HG02759 (cell line): ENCODE results near the gene SENP3.
A peak's percentile ranks its signal among the peaks of the same experiment; 100 is the strongest.

Source experiments
- ATAC-seq: cut with Tn5 transposase; IDR thresholded peaks from one replicate; pipeline ENCODE4 v1.9.1; 2021; ENCODE audit warnings: mild to moderate bottlenecking, moderate library complexity; ENCODE audit not compliant: unreplicated experiment

SENP3 gene

DNA sequence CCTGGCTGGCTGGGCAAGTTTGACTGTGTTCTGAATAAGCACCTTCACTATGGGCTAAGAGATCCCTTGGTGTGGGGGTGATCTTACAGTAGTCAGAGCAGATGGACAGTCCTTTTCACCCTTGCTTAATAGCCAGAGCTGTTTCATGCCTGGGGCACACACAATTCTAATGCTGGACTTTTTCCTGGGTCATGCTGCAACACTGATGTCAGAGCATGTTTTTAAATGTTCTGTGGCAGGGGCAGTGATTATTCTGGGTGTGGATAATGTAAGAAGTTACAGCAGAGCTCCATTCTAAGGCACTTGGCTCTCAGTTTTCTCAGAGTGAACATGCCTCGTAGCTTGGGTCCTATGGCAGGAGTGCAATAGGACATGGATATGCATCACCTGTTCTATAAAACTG is 13.8 kb downstream of the SENP3 start:
- ATAC-seq, result no peak

DNA sequence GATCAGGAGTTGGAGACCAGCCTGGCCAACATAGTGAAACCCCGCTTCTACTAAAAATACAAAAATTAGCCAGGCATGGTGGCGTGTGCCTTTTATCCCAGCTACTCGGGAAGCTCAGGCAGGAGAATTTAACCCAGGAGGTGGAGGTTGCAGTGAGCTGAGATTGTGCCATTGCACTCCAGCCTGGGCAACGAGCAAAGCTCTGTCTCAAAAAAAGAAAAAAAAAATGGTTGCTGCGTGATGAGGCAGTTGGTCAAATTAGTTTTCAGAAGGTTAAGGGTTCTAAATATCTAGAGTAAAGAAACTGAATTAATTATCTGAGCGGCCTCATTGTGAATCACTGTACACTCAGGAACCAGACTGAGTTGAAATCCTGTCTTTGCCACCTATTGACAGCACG is 14.2 kb downstream of the SENP3 start:
- no peak for ATAC-seq

DNA sequence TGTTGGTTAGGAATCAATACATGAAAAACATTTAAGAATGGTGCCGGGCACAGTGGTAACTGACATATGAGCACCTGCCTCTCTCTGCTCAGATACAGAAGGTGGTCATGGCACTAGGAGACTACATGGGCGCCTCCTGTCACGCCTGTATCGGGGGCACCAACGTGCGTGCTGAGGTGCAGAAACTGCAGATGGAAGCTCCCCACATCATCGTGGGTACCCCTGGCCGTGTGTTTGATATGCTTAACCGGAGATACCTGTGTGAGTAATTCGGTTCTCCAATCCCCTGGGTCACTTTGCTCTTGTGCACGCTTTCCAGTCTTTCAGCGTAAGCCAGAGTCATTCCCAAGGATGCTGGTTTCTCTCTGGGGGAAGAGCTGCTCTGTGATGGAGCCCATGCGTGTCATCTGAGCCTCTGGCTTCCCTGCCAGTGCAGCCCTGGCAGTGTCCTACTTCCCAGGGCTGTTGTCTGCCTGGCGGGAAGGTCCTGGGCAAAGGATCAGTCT is 14.8 kb downstream of the SENP3 start:
- no peak for ATAC-seq

DNA sequence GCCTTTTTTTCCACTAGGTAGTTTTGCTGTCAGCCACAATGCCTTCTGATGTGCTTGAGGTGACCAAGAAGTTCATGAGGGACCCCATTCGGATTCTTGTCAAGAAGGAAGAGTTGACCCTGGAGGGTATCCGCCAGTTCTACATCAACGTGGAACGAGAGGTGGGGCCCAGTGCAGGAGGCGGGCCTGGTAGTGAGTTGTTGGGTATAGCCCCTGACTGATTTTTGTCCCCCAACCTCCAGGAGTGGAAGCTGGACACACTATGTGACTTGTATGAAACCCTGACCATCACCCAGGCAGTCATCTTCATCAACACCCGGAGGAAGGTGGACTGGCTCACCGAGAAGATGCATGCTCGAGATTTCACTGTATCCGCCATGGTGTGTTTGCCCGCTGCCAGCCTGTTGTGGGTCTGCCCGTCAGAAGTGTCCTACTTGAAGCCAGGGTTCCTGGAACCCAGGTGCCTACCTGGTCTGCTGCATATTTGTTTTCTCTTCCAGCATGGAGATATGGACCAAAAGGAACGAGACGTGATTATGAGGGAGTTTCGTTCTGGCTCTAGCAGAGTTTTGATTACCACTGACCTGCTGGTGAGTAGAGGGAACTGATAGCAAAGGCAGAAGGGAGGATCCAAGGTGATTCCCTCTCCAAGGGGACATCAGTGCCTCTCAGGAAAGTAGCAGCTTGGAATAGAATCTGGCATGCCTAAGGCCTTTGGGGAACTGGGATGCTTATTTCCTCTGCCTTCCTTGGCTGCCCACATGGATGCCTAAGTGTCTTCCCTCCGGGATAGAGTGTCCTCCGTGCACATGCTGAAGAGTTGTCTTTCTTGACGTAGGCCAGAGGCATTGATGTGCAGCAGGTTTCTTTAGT is 15.8 kb downstream of the SENP3 start:
- ATAC-seq, result no peak

- ATAC-seq, result peak; percentile 38
Observed at GRCh38 chr17:7579001-7579833, 17.5 kb downstream of the SENP3 start, which contains the start of gene CD68. TSS of gene CD68 (plus strand) at chr17:7579638. CDS start at chr17:7579678, 40 bp downstream.

GRCh38 chr17:7579834-7580603 is 18.3 kb downstream of the SENP3 start:
- no peak for ATAC-seq

DNA sequence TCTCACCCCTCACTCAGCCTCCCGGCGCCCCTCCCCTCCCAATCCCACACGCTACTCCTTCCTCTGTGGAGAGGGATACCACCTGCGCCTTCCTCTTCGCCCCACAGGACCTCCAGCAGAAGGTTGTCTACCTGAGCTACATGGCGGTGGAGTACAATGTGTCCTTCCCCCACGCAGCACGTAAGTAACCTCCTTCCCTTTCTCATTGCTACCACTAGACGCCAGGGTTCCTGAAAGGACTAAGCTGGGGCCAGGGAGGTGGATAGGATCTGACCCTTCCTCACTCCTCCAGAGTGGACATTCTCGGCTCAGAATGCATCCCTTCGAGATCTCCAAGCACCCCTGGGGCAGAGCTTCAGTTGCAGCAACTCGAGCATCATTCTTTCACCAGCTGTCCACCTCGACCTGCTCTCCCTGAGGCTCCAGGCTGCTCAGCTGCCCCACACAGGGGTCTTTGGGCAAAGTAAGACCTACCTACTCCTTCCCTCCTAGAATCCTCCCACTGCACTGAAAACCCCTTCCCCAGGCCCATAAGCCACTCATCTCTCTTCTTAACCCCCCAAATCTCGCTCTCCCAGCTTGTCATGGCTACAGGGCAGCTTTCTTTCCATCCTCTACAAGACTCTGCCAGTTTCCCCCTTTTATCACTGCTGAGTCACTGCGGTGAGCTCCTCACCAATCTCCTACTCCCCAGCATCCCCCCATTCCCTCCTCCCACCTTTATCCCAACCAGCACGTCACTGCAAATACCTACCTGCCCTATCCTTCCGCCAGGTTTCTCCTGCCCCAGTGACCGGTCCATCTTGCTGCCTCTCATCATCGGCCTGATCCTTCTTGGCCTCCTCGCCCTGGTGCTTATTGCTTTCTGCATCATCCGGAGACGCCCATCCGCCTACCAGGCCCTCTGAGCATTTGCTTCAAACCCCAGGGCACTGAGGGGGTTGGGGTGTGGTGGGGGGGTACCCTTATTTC is 19.2 kb downstream of the SENP3 start:
- no peak for ATAC-seq

DNA sequence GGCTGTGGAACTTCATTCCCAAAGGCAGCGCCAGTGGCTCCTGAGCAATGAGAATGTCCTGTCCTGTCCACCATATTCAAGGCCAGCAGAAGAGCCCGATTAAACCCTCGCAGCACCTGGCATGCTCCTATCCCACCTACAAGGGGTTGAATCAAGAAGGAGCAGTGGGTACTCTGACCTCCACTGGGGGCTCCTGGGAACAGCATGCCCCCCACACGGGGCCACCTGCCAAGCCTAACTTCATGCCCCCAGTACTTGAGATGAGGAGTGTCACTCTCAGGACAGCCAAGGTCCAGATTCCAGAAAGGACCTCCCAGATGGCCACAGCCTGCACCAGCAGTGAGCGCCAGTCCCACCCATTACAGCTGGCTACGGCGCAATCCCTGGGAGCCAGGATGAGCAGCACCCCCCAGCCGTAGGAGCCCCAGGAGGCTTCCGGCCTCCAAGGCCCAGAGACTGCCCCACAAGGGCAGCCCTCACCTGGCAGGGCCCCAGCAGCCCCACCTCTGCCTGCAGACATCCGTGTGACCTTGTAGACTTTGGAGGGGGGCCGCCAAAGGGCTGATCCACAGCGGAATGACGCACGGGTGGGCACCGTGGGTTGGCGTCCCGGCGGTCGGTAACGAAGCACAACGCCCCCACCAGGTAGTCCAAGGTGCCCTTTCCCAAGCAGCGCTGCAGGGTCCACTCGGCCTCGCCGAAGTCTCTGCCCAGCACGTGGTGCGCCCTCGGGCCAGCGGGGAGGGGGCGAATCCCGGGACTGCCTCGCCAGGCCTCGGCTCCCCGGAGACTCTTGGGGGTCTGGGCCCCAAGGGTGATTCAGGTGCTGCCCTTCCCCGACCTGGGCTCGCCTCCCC is 20.9 kb downstream of the SENP3 start:
- ATAC-seq, result no peak

GRCh38 chr17:7583253-7584109 is 21.8 kb downstream of the SENP3 start, which contains the start of gene MPDU1:
TSS of gene MPDU1 (plus strand) at chr17:7583852. CDS start at chr17:7583863, 11 bp downstream.
- ATAC-seq, result peak; percentile 73

GRCh38 chr17:7586673-7587419 is 25.1 kb downstream of the SENP3 start:
- ATAC-seq, result no peak

DNA sequence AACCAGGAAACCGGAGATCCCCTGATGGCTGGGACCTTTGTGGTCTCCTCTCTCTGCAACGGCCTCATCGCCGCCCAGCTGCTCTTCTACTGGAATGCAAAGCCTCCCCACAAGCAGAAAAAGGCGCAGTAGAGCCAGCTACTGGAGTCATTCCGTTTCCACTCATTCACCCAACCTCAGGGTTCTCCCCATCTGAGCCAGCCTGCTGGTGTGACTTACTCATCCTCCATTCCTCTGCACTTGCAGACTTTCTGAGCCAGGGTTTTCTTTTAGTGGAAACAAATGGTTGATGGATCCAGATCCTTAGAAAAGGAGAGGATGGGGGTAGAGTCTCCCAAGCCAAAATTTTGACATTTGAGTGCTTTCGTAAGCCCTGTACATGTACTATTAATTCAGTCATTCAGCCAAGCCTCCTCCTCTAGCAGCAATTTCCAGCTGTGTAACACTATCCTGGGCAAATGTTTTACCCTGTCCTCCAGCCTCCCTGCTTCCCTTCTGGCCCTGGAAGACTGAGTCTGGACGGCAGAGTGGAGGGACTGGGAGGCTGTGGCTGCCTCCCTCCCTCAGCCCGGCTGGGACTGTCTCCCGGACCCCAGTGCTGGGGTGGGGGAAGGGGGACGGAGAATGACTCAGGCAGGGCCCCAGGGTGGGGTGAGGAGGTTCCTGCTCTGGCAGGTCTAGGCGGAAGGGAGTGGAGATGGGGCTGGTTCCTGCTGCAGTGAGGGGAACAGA is 25.9 kb downstream of the SENP3 start:
- ATAC-seq, result no peak

- ATAC-seq, result no peak
Observed at GRCh38 chr17:7588553-7589203, 27.0 kb downstream of the SENP3 start.

GRCh38 chr17:7589204-7589868 is 27.6 kb downstream of the SENP3 start:
- ATAC-seq, result peak; percentile 48

DNA sequence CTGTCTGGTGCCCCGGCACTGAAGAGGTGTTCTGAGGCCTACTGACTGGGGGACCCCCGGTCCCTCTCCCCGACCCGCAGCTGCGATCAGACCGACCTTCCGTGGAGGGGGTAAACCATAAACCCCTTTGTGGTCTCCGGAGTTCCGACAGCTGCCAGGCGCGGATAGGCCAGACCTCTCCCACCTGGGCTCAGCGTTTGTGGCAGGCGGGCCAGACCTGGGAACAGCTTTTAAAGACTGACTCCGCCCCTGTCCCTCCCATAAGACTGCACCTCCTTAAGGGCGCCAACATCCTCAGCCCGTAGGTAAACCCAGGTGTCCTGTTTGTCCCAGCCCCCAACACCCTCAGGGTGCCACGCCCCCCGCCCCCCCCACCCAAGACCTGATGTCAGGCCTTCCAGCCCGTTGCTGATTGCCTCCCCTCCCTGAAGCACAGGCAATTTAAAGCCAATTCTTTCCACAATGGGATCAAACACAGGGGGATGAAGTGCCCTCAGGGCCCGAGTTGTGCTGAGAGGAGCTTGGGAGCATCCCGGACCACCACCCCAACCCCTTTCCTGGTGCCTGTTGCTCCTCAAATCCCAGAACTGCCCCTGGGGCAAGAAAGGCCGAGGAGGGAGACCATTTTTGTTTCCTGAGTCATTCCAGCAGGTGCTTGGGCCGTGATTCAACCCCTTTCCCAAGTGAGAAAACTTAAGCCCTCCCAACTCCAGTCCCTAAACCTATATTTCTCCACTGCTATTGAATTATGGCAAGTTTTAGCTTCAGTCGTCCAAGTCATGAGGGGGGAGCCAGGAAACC is 28.4 kb downstream of the SENP3 start, which contains the start of gene SOX15:
TSS of gene SOX15 (minus strand) at position 204 of the 801 bp plus-strand sequence. CDS start 418 bp downstream, outside the sequence.
- ATAC-seq, result no peak
